H9 (cell line): ENCODE data around the gene CXorf65. TPM values are rescaled to one million over a fixed set of nuclear protein-coding genes. Genes with fewer than 3 reads are reported as not detected.

Experiments used
- DNase-seq: peaks from one replicate; pipeline ENCODE4 v3.0.0-alpha.2; 2017
- H2AFZ ChIP-seq: one replicate; pipeline ENCODE4 v1.6.1; 2013; ENCODE audit warnings: mild to moderate bottlenecking, low read length, control low read depth, moderate library complexity
- H2AK5ac ChIP-seq: 2 replicates; pipeline ENCODE4 v1.6.1; 2013; ENCODE audit warnings: low read length, control low read depth, mixed read lengths; ENCODE audit not compliant: insufficient read length
- H2BK120ac ChIP-seq: one replicate; pipeline ENCODE4 v1.6.1; 2013; ENCODE audit warnings: low read depth, mild to moderate bottlenecking, low read length, control low read depth, inconsistent platforms; ENCODE audit not compliant: poor library complexity, severe bottlenecking
- H2BK12ac ChIP-seq: 2 replicates; pipeline ENCODE4 v1.6.1; 2013; ENCODE audit warnings: low read length, control low read depth, mixed read lengths, low read depth; ENCODE audit not compliant: insufficient read length
- H2BK15ac ChIP-seq: 2 replicates; pipeline ENCODE4 v1.6.1; 2013; ENCODE audit warnings: low read depth, low read length, control low read depth
- H2BK20ac ChIP-seq: one replicate; pipeline ENCODE4 v1.6.1; 2013; ENCODE audit warnings: low read depth, mild to moderate bottlenecking, low read length, control low read depth, inconsistent platforms; ENCODE audit not compliant: poor library complexity, severe bottlenecking
- H2BK5ac ChIP-seq: 2 replicates; pipeline ENCODE4 v1.6.1; 2013; ENCODE audit warnings: low read length, control low read depth, mixed read lengths; ENCODE audit not compliant: insufficient read length
- H3K14ac ChIP-seq: 2 replicates; pipeline ENCODE4 v1.6.1; 2013; ENCODE audit warnings: low read length, control low read depth; ENCODE audit not compliant: insufficient read depth
- H3K18ac ChIP-seq: 2 replicates; pipeline ENCODE4 v1.6.1; 2013; ENCODE audit warnings: low read depth, mild to moderate bottlenecking, mixed read lengths, low read length, control low read depth; ENCODE audit not compliant: insufficient read length
- H3K23ac ChIP-seq: 2 replicates; pipeline ENCODE4 v1.6.1; 2013; ENCODE audit warnings: low read length, control low read depth, mixed read lengths, low read depth; ENCODE audit not compliant: insufficient read length
- H3K23me2 ChIP-seq: 2 replicates; pipeline ENCODE4 v1.6.1; 2013; ENCODE audit warnings: low read depth, mild to moderate bottlenecking, mixed read lengths, low read length, control low read depth; ENCODE audit not compliant: insufficient read length, poor library complexity, severe bottlenecking
- H3K27ac ChIP-seq: 2 replicates; pipeline ENCODE4 v1.5.1; 2013; ENCODE audit warnings: low read length, control low read depth, mixed read lengths, low read depth; ENCODE audit not compliant: insufficient read length
- H3K27me3 ChIP-seq: 2 replicates; pipeline ENCODE4 v1.6.1; 2013; ENCODE audit warnings: low read length, control low read depth, inconsistent platforms; ENCODE audit not compliant: insufficient read depth
- H3K4ac ChIP-seq: 2 replicates; pipeline ENCODE4 v1.6.1; 2013; ENCODE audit warnings: low read depth, mild to moderate bottlenecking, control low read depth, inconsistent platforms, low read length, moderate library complexity
- H3K4me1 ChIP-seq: 2 replicates; pipeline ENCODE4 v1.6.1; 2013; ENCODE audit warnings: low read length, control low read depth, inconsistent platforms; ENCODE audit not compliant: insufficient read depth
- H3K4me2 ChIP-seq: 2 replicates; pipeline ENCODE4 v1.6.1; 2013; ENCODE audit warnings: low read length, control low read depth, mixed read lengths; ENCODE audit not compliant: insufficient read length, insufficient read depth
- H3K56ac ChIP-seq: 2 replicates; pipeline ENCODE4 v1.6.1; 2013; ENCODE audit warnings: low read depth, mild to moderate bottlenecking, mixed read lengths, low read length, control low read depth; ENCODE audit not compliant: insufficient read length
- H3K79me1 ChIP-seq: 2 replicates; pipeline ENCODE4 v1.6.1; 2013; ENCODE audit warnings: low read depth, mild to moderate bottlenecking, moderate library complexity, low read length, control low read depth, inconsistent platforms; ENCODE audit not compliant: insufficient read depth, poor library complexity, severe bottlenecking
- H3K79me2 ChIP-seq: 2 replicates; pipeline ENCODE4 v1.6.1; 2013; ENCODE audit warnings: low read length, control low read depth, inconsistent platforms; ENCODE audit not compliant: insufficient read depth
- H3K9ac ChIP-seq: 2 replicates; pipeline ENCODE4 v1.6.1; 2013; ENCODE audit warnings: low read length, control low read depth, mixed read lengths; ENCODE audit not compliant: insufficient read length; ENCODE audit errors: extremely low read depth
- H3K9me3 ChIP-seq: one replicate; pipeline ENCODE4 v1.6.1; 2013; ENCODE audit warnings: low read depth, low read length, inconsistent platforms; ENCODE audit not compliant: control insufficient read depth
- H3T11ph ChIP-seq: one replicate; pipeline ENCODE4 v1.6.1; 2013; ENCODE audit warnings: mild to moderate bottlenecking, low read length, control low read depth, inconsistent platforms
- H4K20me1 ChIP-seq: one replicate; pipeline ENCODE4 v1.6.1; 2013; ENCODE audit not compliant: control insufficient read depth, insufficient read length, insufficient read depth
- H4K5ac ChIP-seq: 2 replicates; pipeline ENCODE4 v1.6.1; 2013; ENCODE audit warnings: low read depth, mild to moderate bottlenecking, mixed read lengths, low read length, control low read depth; ENCODE audit not compliant: insufficient read length
- H4K8ac ChIP-seq: replicated peaks from 2 replicates; pipeline ENCODE4 v1.6.1; 2013; ENCODE audit warnings: low read length, control low read depth, mixed read lengths, low read depth; ENCODE audit not compliant: insufficient read length
- H4K91ac ChIP-seq: 2 replicates; pipeline ENCODE4 v1.6.1; 2013; ENCODE audit warnings: low read depth, mild to moderate bottlenecking, moderate library complexity, mixed read lengths, low read length, control low read depth; ENCODE audit not compliant: insufficient read length
- H3K27ac Mint-ChIP-seq, 3 experiments: 2 replicates in 2 of 3; 3 replicates in 1 of 3; pipeline ENCODE4 v1.8.0; 2020 to 2021; ENCODE audit warnings: mixed read lengths in 3 of 3, mild to moderate bottlenecking in 1 of 3, moderate library complexity in 1 of 3
- H3K27me3 Mint-ChIP-seq: 2 replicates; pipeline ENCODE4 v1.8.0; 2021; ENCODE audit warnings: low read depth, mild to moderate bottlenecking, moderate library complexity, mixed read lengths
- H3K36me3 Mint-ChIP-seq, 3 experiments: 2 replicates in 2 of 3; 3 replicates in 1 of 3; pipeline ENCODE4 v1.8.0; 2020 to 2021; ENCODE audit warnings: low read depth in 3 of 3, mixed read lengths in 3 of 3; ENCODE audit not compliant: insufficient read depth in 1 of 3
- H3K4me1 Mint-ChIP-seq, 2 experiments: 2 replicates each; pipeline ENCODE4 v1.8.0; 2020; ENCODE audit warnings: mixed read lengths in 2 of 2
- H3K4me3 Mint-ChIP-seq, 2 experiments: 2 replicates in 1 of 2; 3 replicates in 1 of 2; pipeline ENCODE4 v1.8.0; 2020 to 2021; ENCODE audit warnings: mild to moderate bottlenecking in 2 of 2, mixed read lengths in 2 of 2, moderate library complexity in 1 of 2
- H3K9me3 Mint-ChIP-seq, 2 experiments: 2 replicates in 1 of 2; 3 replicates in 1 of 2; pipeline ENCODE4 v1.8.0; 2020; ENCODE audit warnings: mild to moderate bottlenecking in 2 of 2, mixed read lengths in 2 of 2, moderate library complexity in 1 of 2
- CTCF ChIP-seq: fragments of 200-600 bp; sonication (generic); conservative IDR thresholded peaks from 3 replicates; pipeline ENCODE4 v1.8.0; 2021; ENCODE audit warnings: antibody characterized with exemption, mild to moderate bottlenecking
- WGBS: extraction: QIAGEN DNeasy Blood & Tissue Kit; methylation state at CpG from one replicate; pipeline ENCODE4 v1.1.7; 2013; ENCODE audit warnings: missing lambda C conversion rate, low lambda C conversion rate, mixed read lengths; ENCODE audit not compliant: insufficient read length; ENCODE audit errors: extremely low coverage; 5-methylcytosine and 5-hydroxymethylcytosine counted together
- total RNA-seq: library from RNA; stranded (reverse); gene quantifications from 2 replicates; pipeline ENCODE4 v1.2.1, GENCODE V29; 2021

Gene CXorf65
- total RNA-seq, 1 experiment from 2014 or later, result not detected

- H2AFZ ChIP-seq, result no peak overlapping the region
- H3K23ac ChIP-seq, result no peak overlapping the region
- no peak overlapping the region for H3K9ac ChIP-seq
- H2BK20ac ChIP-seq, result no peak overlapping the region
- no peak overlapping the region for H2BK15ac ChIP-seq
- Mint-ChIP-seq H3K4me1 (peaks cover 31 to 46% of the 10 kb centered on the region in 2 experiments), H3K36me3 (peaks cover 2 to 12% (median 10%) of the 10 kb centered on the region in 3 experiments; a peak in 5 of 7 replicates), H3K4me3 (no peak overlapping the region), H3K9me3 (peaks cover 78 to 85% of the 10 kb centered on the region in 2 experiments), H3K27me3 (peaks cover 53% of the 10 kb centered on the region), H3K27ac (no peak overlapping the region)
- H4K20me1 ChIP-seq, result no peaks in the 10 kb centered on the region
- H3K27ac ChIP-seq, result no peak overlapping the region
- no peak overlapping the region for H3K4me2 ChIP-seq
- WGBS, result no CpG with 5 or more reads among the region's 3 CpGs
- peaks cover 12% of the 10 kb centered on the region for H3K9me3 ChIP-seq
- no peak overlapping the region for H3K4ac ChIP-seq
- DNase-seq, result no peak
- no peak overlapping the region for H4K91ac ChIP-seq
- H4K5ac ChIP-seq, result no peak overlapping the region
- H4K8ac ChIP-seq, result no peak overlapping the region
- no peaks in the 10 kb centered on the region for H3K27me3 ChIP-seq
- no peak for TF ChIP-seq CTCF
- no peak overlapping the region for H3K18ac ChIP-seq
- no peak overlapping the region for H2BK120ac ChIP-seq
- H2AK5ac ChIP-seq, result no peak overlapping the region
- no peaks in the 10 kb centered on the region for H3K79me2 ChIP-seq
- no peak overlapping the region for H3K56ac ChIP-seq
- H2BK5ac ChIP-seq, result no peak overlapping the region
- H3K79me1 ChIP-seq, result no peaks in the 10 kb centered on the region
- H3K23me2 ChIP-seq, result no peaks in the 10 kb centered on the region
- H3K14ac ChIP-seq, result no peak overlapping the region
- H3T11ph ChIP-seq, result no peak overlapping the region
- no peak overlapping the region for H2BK12ac ChIP-seq
- H3K4me1 ChIP-seq, result peaks cover 5% of the 10 kb centered on the region; the same call in 1 of the 2 replicates
Measured at GRCh38 chrX:71105628-71106027, 912 bp downstream of the CXorf65 start.
